Measurements from ENCODE around the gene PSME3IP1. TPM values are rescaled to one million over a fixed set of nuclear protein-coding genes. Genes with fewer than 3 reads are reported as not detected.

PSME3IP1 gene
- total RNA-seq, 1 experiment from 2014 or later, result 103 TPM

DNA sequence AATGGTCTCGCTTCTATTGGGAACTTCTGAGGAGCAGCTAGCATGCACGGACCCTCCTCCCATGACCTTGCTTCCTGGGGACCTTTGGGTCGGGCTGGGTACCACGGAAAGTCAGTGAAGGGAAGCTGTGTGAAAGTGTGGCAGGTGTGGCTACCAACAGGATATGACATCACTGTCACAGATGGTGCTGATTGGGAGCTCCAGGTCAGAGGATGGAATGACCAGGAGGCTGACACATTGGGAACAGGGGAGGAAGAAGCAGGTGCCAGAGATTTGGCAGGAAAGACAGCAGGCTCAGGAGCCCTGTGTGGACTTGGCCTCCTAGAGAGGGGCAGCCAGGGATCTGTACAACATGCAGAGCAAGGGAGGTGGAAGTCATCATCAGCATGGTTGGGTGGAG lies 59.4 kb downstream of the PSME3IP1 start:
- H3K36me3 Mint-ChIP-seq (ENCODE audit: insufficient read depth in 1 of 3, low read depth in 3 of 3), result peaks cover 0 to 2% (median 0%) of the 10 kb centered on the region in 3 experiments; a peak in 1 of 7 replicates
- no peak overlapping the region for H3K27ac Mint-ChIP-seq
- no peak overlapping the region for H2BK12ac ChIP-seq (ENCODE audit: insufficient read length, low read depth, low read length)

More for the DNA sequence above, 59.4 kb downstream of the PSME3IP1 start:
- H2AFZ ChIP-seq (ENCODE audit: low read length), result no peak overlapping the region
- no peak overlapping the region for H3K18ac ChIP-seq (ENCODE audit: insufficient read length, low read depth, low read length)
- no peaks in the 10 kb centered on the region for H3K79me1 ChIP-seq (ENCODE audit: insufficient read depth, low read depth, low read length, poor library complexity, severe bottlenecking)
- Mint-ChIP-seq H3K27me3 (ENCODE audit: low read depth) (no peaks in the 10 kb centered on the region), H3K9me3 (no peaks in the 10 kb centered on the region), H3K4me1 (peaks cover 7% of the 10 kb centered on the region in 2 experiments), H3K4me3 (no peak overlapping the region)
- H3K9me3 ChIP-seq (ENCODE audit: control insufficient read depth, low read depth, low read length), result no peaks in the 10 kb centered on the region
- H3K9ac ChIP-seq (ENCODE audit: extremely low read depth, insufficient read length, low read length), result no peak overlapping the region
- TF ChIP-seq, protein P1, sequence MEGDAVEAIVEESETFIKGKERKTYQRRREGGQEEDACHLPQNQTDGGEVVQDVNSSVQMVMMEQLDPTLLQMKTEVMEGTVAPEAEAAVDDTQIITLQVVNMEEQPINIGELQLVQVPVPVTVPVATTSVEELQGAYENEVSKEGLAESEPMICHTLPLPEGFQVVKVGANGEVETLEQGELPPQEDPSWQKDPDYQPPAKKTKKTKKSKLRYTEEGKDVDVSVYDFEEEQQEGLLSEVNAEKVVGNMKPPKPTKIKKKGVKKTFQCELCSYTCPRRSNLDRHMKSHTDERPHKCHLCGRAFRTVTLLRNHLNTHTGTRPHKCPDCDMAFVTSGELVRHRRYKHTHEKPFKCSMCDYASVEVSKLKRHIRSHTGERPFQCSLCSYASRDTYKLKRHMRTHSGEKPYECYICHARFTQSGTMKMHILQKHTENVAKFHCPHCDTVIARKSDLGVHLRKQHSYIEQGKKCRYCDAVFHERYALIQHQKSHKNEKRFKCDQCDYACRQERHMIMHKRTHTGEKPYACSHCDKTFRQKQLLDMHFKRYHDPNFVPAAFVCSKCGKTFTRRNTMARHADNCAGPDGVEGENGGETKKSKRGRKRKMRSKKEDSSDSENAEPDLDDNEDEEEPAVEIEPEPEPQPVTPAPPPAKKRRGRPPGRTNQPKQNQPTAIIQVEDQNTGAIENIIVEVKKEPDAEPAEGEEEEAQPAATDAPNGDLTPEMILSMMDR (conservative IDR thresholded peaks at IDR 0.05), result no peak
- H3T11ph ChIP-seq (ENCODE audit: low read length), result no peak overlapping the region
- H3K14ac ChIP-seq (ENCODE audit: insufficient read depth, low read length), result no peak overlapping the region; the same call in 1 of the 2 replicates
- H4K5ac ChIP-seq (ENCODE audit: insufficient read length, low read depth, low read length), result no peak overlapping the region
- H3K27ac ChIP-seq (ENCODE audit: insufficient read length, low read depth, low read length), result no peak overlapping the region
- no peak overlapping the region for H2BK20ac ChIP-seq (ENCODE audit: low read depth, low read length, poor library complexity, severe bottlenecking)
- no CpG with 5 or more reads among the region's 4 CpGs for WGBS (ENCODE audit: extremely low coverage, insufficient read length, low lambda C conversion rate)
- H3K4me2 ChIP-seq (ENCODE audit: insufficient read depth, insufficient read length, low read length), result no peak overlapping the region
- no peak for DNase-seq
- H3K79me2 ChIP-seq (ENCODE audit: insufficient read depth, low read length), result no peaks in the 10 kb centered on the region
- H4K20me1 ChIP-seq (ENCODE audit: control insufficient read depth, insufficient read depth, insufficient read length), result no peaks in the 10 kb centered on the region
- H2BK120ac ChIP-seq (ENCODE audit: low read depth, low read length, poor library complexity, severe bottlenecking), result no peak overlapping the region
- H3K4ac ChIP-seq (ENCODE audit: low read depth, low read length), result no peak overlapping the region
- no peak overlapping the region for H2BK15ac ChIP-seq (ENCODE audit: low read depth, low read length)
- H4K91ac ChIP-seq (ENCODE audit: insufficient read length, low read depth, low read length), result no peak overlapping the region
- no peaks in the 10 kb centered on the region for H3K4me1 ChIP-seq (ENCODE audit: insufficient read depth, low read length)
- H2BK5ac ChIP-seq (ENCODE audit: insufficient read length, low read length), result no peak overlapping the region
- no peaks in the 10 kb centered on the region for H3K23me2 ChIP-seq (ENCODE audit: insufficient read length, low read depth, low read length, poor library complexity, severe bottlenecking)
- H3K27me3 ChIP-seq (ENCODE audit: insufficient read depth, low read length), result no peaks in the 10 kb centered on the region
- no peak overlapping the region for H2AK5ac ChIP-seq (ENCODE audit: insufficient read length, low read length)
- no peak overlapping the region for H3K56ac ChIP-seq (ENCODE audit: insufficient read length, low read depth, low read length)
- H4K8ac ChIP-seq (replicated peaks; ENCODE audit: insufficient read length, low read depth, low read length), result no peak overlapping the region
- H3K23ac ChIP-seq (ENCODE audit: insufficient read length, low read depth, low read length), result no peak overlapping the region

Measured in H9 (cell line).